Gastroesophageal sphincter (tissue), 4 donors: ENCODE results near the gene MAB21L2. TPM values are rescaled to one million over a fixed set of nuclear protein-coding genes. Genes with fewer than 3 reads are reported as not detected.

ENCODE experiments used
- ATAC-seq: fragments of 150-250 bp; one replicate; pipeline ENCODE4 v1.9.1; 2016; ENCODE audit warnings: mild to moderate bottlenecking, moderate library complexity
- H3K27ac ChIP-seq, 4 donors: fragments of 200-600 bp; sonication (generic) in 3 of 4; 1 replicate in 3 of 4; 2 replicates in 1 of 4; pipeline ENCODE4 v1.5.1; 2016 to 2019
- H3K27me3 ChIP-seq: fragments of 200-600 bp; sonication (generic); one replicate; pipeline ENCODE4 v1.5.1; 2019
- H3K36me3 ChIP-seq, 2 donors: fragments of 200-600 bp; sonication (generic); one replicate each; pipeline ENCODE4 v1.5.1; 2019; ENCODE audit warnings: control low read depth in 1 of 2
- H3K4me1 ChIP-seq, 3 donors: fragments of 200-600 bp; sonication (generic); 1 replicate in 2 of 3; 2 replicates in 1 of 3; pipeline ENCODE4 v1.5.1; 2016 to 2019; ENCODE audit warnings: control low read depth in 2 of 3
- H3K4me3 ChIP-seq, 2 donors: fragments of 200-600 bp; sonication (generic); one replicate each; pipeline ENCODE4 v1.5.1; 2019; ENCODE audit warnings: mild to moderate bottlenecking in 1 of 2, moderate library complexity in 1 of 2
- H3K9me3 ChIP-seq, 3 donors: fragments of 200-600 bp; sonication (generic); one replicate each; pipeline ENCODE4 v1.5.1; 2017 to 2019; ENCODE audit warnings: control low read depth in 2 of 3
- EP300 ChIP-seq: sonication (generic); formaldehyde crosslinking; IDR thresholded peaks from one replicate; pipeline ENCODE4 v1.6.1; 2017; ENCODE audit warnings: antibody characterized with exemption, mild to moderate bottlenecking
- POLR2A ChIP-seq, 2 donors: fragments of 450-650 bp; IDR thresholded peaks; one replicate each; pipeline ENCODE4 v1.6.1; 2017; ENCODE audit warnings: antibody characterized with exemption in 2 of 2, mild to moderate bottlenecking in 2 of 2, moderate library complexity in 1 of 2
- POLR2AphosphoS5 ChIP-seq: sonication (generic); formaldehyde crosslinking; IDR thresholded peaks from one replicate; pipeline ENCODE4 v1.6.1; 2017; ENCODE audit warnings: antibody characterized with exemption
- WGBS, 2 donors: methylation state at CpG; one replicate each; pipeline ENCODE4 v1.1.5; 2018; ENCODE audit warnings: low coverage in 1 of 2; 5-methylcytosine and 5-hydroxymethylcytosine counted together
- total RNA-seq, 4 donors: library from RNA; depleted of rRNA; stranded (reverse); fragments of >200 nt; gene quantifications; one replicate each; pipeline ENCODE4 v1.1.0, GENCODE V29; 2016
- TF ChIP-seq, protein P1 (sequence below), 4 experiments: fragments of 200-600 bp in 2 of 4; fragments of 450-650 bp in 2 of 4; sonication (generic) in 1 of 4; IDR thresholded peaks; one replicate each; pipeline ENCODE4 v1.5.1; 2017 to 2019; ENCODE audit warnings: antibody characterized with exemption in 4 of 4, mild to moderate bottlenecking in 2 of 4, moderate library complexity in 2 of 4

Gene MAB21L2
- total RNA-seq, 4 donors from 2014 or later: 0.31 to 2.6 (median 0.68) TPM

DNA sequence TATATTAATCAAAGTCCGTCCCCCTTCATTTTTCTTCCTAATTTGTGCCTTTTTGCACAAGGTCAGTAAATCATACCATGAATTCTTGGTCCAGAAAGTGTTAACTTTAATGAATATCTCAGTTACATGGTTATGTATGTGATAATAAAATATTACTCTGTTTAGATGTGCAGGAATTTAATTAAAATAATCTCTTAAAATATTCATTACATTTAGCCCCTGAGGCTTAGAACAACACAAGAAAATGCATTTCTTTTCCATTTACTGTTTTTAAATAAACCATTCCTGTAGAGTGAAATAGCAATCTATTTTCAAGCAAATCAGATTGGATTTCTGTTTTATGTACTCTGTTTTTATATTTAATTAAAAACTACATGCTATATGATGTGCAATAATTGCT, 17.6 kb downstream of the MAB21L2 start:
- peaks cover 0 to 6% of the 10 kb centered on the region in 2 donors for H3K36me3 ChIP-seq
- no peaks in the 10 kb centered on the region for H3K27me3 ChIP-seq
- H3K27ac ChIP-seq: no peak overlapping the region
- H3K9me3 ChIP-seq: no peaks in the 10 kb centered on the region
- no peak overlapping the region for H3K4me3 ChIP-seq
- ATAC-seq: no peak
- TF ChIP-seq EP300 (no peak), POLR2AphosphoS5 (no peak), POLR2A (IDR thresholded peaks at IDR 0.05) (no peak)
- TF ChIP-seq, protein P1, sequence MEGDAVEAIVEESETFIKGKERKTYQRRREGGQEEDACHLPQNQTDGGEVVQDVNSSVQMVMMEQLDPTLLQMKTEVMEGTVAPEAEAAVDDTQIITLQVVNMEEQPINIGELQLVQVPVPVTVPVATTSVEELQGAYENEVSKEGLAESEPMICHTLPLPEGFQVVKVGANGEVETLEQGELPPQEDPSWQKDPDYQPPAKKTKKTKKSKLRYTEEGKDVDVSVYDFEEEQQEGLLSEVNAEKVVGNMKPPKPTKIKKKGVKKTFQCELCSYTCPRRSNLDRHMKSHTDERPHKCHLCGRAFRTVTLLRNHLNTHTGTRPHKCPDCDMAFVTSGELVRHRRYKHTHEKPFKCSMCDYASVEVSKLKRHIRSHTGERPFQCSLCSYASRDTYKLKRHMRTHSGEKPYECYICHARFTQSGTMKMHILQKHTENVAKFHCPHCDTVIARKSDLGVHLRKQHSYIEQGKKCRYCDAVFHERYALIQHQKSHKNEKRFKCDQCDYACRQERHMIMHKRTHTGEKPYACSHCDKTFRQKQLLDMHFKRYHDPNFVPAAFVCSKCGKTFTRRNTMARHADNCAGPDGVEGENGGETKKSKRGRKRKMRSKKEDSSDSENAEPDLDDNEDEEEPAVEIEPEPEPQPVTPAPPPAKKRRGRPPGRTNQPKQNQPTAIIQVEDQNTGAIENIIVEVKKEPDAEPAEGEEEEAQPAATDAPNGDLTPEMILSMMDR (IDR thresholded peaks at IDR 0.05): no peak
- 100% methylated on average over 1 of the region's 1 CpG for WGBS, 2 donors
- H3K4me1 ChIP-seq: no peaks in the 10 kb centered on the region

DNA sequence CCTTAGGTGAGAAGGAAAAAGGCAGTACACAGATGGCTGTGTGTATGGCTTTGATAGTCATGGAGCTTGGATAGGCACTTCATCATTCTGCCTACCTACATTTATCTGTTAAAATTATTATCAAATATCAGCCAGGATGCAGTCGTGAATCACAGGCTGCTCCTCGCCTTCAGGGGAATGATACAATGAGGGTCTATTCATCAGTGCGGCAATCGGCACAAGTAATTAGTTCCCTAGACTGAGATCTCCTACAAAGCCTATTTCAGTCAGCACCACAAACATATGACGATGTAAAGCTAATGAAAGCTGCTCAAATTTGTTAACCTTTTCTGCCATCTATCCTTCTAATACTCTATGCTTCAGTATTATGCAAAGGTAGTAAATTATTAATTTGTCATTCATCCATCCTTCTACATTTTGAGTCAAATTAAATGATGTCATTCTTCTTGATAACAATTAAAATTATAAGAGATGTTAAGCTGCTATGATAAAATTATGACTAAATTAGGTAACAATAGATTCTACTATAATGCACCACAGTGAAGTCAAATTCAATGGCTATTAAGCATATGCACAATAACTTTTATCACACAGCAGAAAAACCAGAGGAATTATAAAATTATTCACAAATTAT, 19.0 kb downstream of the MAB21L2 start:
- Histone ChIP-seq H3K4me1 (no peaks in the 10 kb centered on the region), H3K4me3 (no peak overlapping the region), H3K36me3 (peaks cover 0 to 6% of the 10 kb centered on the region in 2 donors), H3K27ac (no peak overlapping the region), H3K9me3 (no peaks in the 10 kb centered on the region), H3K27me3 (no peaks in the 10 kb centered on the region)
- TF ChIP-seq POLR2AphosphoS5 (no peak), EP300 (no peak), POLR2A (IDR thresholded peaks at IDR 0.05) (no peak)
- TF ChIP-seq, protein P1 (IDR thresholded peaks at IDR 0.05): no peak
- no peak for ATAC-seq
- WGBS, 2 donors: 80 to 84% methylated on average over 5 of the region's 5 CpGs

DNA sequence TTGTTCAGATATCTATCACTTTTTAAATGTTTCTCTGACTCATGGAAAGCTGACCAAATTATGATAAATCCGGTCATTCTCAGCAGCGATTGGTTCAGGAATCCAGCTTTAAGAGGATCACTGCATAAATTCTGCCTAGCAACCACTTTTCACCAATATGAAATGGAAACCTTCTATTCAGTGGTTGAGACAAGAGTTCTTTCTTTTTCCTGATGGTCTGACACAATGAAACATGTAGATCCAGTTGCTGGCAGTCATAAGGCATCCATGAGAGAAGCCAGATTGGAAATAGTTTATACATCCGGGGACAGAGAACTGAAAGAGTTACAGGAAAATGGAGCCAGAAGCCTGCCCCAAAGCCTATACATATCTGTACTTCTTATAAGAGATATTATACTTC, 27.2 kb downstream of the MAB21L2 start:
- 82 to 94% methylated on average over 3 of the region's 3 CpGs for WGBS, 2 donors
- Histone ChIP-seq H3K36me3 (no peaks in the 10 kb centered on the region), H3K27me3 (no peaks in the 10 kb centered on the region), H3K4me1 (no peaks in the 10 kb centered on the region), H3K4me3 (no peak overlapping the region), H3K9me3 (no peaks in the 10 kb centered on the region), H3K27ac (no peak overlapping the region)
- TF ChIP-seq, protein P1 (IDR thresholded peaks at IDR 0.05): no peak
- TF ChIP-seq POLR2AphosphoS5 (no peak), POLR2A (IDR thresholded peaks at IDR 0.05) (no peak)
- no peak for ATAC-seq

DNA sequence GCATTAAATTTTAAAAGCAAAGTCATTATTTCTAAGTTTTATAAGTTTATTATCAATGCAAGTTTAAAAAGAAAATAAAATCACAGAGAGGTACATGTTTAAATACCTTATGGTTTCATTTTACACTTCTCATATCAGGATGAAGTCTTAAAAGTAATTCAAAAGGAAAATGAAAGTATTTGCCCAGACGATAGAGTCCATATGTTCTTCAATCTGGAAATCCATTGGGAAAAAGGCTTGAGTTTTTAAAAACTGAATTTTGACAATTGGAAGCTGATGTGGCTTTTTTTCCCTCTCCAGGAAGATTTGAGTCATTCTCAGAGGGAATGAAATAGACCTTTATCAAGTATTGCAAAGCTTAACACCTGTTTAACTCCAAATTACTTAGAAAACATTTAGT, 37.1 kb downstream of the MAB21L2 start:
- ATAC-seq: no peak
- Histone ChIP-seq H3K4me3 (no peak overlapping the region), H3K27me3 (no peaks in the 10 kb centered on the region), H3K36me3 (no peaks in the 10 kb centered on the region), H3K4me1 (no peaks in the 10 kb centered on the region), H3K9me3 (no peaks in the 10 kb centered on the region), H3K27ac (no peak overlapping the region)
- TF ChIP-seq EP300 (no peak), POLR2A (IDR thresholded peaks at IDR 0.05) (no peak), POLR2AphosphoS5 (no peak)
- TF ChIP-seq, protein P1 (IDR thresholded peaks at IDR 0.05): no peak
- 0 to 17% methylated on average over 1 of the region's 1 CpG for WGBS, 2 donors

DNA sequence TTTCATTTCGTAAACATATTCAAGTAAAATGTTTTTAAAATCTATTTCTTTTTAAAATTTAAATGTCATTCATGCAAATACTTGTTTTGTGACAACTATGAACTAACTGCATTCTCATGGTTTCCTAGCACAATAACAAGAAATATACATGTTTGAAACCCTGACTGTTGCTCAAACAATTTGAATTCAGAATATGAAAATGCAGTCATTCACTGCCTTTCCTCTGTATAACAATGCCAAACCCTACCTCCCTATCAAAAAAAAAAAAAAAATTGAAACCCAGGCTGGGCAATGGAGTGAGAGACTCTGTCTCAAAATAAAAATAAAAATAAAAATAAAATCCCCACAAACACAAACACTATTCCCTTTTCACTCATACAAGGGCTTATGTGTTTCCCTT, 42.1 kb downstream of the MAB21L2 start:
- H3K27ac ChIP-seq: no peak overlapping the region
- no peak for ATAC-seq
- no peak overlapping the region for H3K4me3 ChIP-seq
- 100% methylated on average over 1 of the region's 1 CpG for WGBS, 2 donors
- no peaks in the 10 kb centered on the region for H3K27me3 ChIP-seq
- no peaks in the 10 kb centered on the region for H3K36me3 ChIP-seq
- TF ChIP-seq POLR2AphosphoS5 (no peak), EP300 (no peak), POLR2A (IDR thresholded peaks at IDR 0.05) (no peak)
- TF ChIP-seq, protein P1 (IDR thresholded peaks at IDR 0.05): no peak
- H3K9me3 ChIP-seq: no peaks in the 10 kb centered on the region
- H3K4me1 ChIP-seq: no peaks in the 10 kb centered on the region
